ENCODE results near the gene TMEM198.

DNA sequence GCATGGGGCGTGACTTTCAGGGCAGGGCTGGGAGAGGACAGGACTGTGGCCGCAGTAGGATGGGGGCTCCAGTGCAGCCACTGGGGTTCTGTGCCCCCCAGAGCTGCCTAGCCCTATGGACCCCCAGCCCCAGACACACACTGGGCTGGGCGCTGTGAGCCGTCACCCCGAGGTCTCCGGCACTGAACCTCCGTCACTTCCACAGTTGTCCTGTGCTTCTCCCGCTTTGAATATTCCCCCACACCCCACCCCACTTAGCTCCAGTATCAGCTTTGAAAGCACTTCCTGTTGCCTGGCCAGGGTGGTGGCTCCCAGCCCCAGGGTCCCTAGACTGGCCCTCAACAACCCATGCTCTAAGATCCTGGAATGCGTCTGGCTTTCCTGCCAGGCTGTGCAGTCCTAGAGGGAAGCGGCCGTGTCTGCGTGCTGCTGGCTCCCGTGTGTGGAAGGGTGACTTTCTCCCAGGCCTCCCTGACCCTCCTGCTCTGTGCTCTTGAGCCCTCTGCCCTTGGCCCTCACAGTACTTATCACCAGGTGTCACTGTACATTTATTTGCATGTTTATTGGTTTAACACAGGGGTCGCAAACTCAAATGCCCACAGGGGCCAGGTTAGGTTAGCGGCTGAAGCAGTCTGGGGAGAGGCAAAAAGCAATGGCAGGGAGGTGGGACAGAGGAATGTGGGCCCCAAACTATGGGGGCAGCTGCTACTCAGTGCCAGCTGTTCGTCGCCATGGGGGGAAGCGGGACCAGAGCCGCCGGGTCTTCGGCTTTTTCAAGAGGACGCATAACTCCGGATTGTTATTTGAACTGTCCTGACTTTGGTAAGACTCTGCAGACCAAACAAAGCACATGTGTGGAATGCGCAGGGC, 17.6 kb downstream of the TMEM198 start:
- TF ChIP-seq, protein P1, sequence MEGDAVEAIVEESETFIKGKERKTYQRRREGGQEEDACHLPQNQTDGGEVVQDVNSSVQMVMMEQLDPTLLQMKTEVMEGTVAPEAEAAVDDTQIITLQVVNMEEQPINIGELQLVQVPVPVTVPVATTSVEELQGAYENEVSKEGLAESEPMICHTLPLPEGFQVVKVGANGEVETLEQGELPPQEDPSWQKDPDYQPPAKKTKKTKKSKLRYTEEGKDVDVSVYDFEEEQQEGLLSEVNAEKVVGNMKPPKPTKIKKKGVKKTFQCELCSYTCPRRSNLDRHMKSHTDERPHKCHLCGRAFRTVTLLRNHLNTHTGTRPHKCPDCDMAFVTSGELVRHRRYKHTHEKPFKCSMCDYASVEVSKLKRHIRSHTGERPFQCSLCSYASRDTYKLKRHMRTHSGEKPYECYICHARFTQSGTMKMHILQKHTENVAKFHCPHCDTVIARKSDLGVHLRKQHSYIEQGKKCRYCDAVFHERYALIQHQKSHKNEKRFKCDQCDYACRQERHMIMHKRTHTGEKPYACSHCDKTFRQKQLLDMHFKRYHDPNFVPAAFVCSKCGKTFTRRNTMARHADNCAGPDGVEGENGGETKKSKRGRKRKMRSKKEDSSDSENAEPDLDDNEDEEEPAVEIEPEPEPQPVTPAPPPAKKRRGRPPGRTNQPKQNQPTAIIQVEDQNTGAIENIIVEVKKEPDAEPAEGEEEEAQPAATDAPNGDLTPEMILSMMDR (conservative IDR thresholded peaks at IDR 0.05 in 1 of 2, IDR thresholded peaks at IDR 0.05 in 1 of 2; ENCODE audit: extremely low read depth in 1 of 2, insufficient read depth in 1 of 2, low read depth in 1 of 2, low read length in 2 of 2): no peak
- TF ChIP-seq EZH2 (IDR thresholded peaks at IDR 0.05; ENCODE audit: borderline replicate concordance, low read length): no peak
